ENCODE data around the gene RPS8. TPM values are rescaled to one million over a fixed set of nuclear protein-coding genes. Genes with fewer than 3 reads are reported as not detected.
"Not testable (repeated sequence)": the region's sequence is repeated elsewhere in the genome, so short reads cannot be mapped to it uniquely, and the experiment has no call there.

The RPS8 gene
- total and polyA plus RNA-seq, 4 donors = 1,445 to 3,558 (median 1,692) TPM

GRCh38 chr1:44747878-44748277, 27.5 kb upstream of the RPS8 start:
- TF ChIP-seq CTCF (IDR thresholded peaks at IDR 0.05; ENCODE audit: control extremely low read depth, extremely low read depth) = no peak
- H3K4me1 ChIP-seq (ENCODE audit: control insufficient read depth in 5 of 5, insufficient read depth in 5 of 5, low read length in 5 of 5) = no peaks in the 10 kb centered on the region
- ATAC-seq (ENCODE audit: insufficient read depth, low FRiP score) = no peak

GRCh38 chr1:44757420-44757819, 17.9 kb upstream of the RPS8 start:
- Histone ChIP-seq H3K4me1 (ENCODE audit: control insufficient read depth in 5 of 5, insufficient read depth in 5 of 5, low read length in 5 of 5) (no peaks in the 10 kb centered on the region), H3K36me3 (ENCODE audit: control insufficient read depth in 4 of 4, insufficient read depth in 4 of 4, low read length in 4 of 4) (peaks cover 0 to 28% (median 3%) of the 10 kb centered on the region in 4 donors), H3K4me3 (no peak overlapping the region), H3K27me3 (ENCODE audit: control insufficient read depth in 3 of 3, insufficient read depth in 3 of 3, low read length in 2 of 3) (no peaks in the 10 kb centered on the region), H3K9me3 (ENCODE audit: control insufficient read depth in 4 of 4, insufficient read depth in 3 of 4, low read length in 3 of 4) (no peaks in the 10 kb centered on the region), H3K27ac (ENCODE audit: low read depth in 1 of 2, low read length in 1 of 2) (no peak overlapping the region), H3K9ac (ENCODE audit: insufficient read depth in 1 of 2, low read length in 2 of 2) (peak overlapping the region in 1 of 2 donors; percentile 46)
- DNase-seq (no peak), ATAC-seq (ENCODE audit: insufficient read depth, low FRiP score) (no peak)
- no peak for TF ChIP-seq CTCF (IDR thresholded peaks at IDR 0.05; ENCODE audit: control extremely low read depth, extremely low read depth)
- 89 to 93% methylated on average over 2 of the region's 2 CpGs for WGBS, 2 donors

More at GRCh38 chr1:44747878-44748277, 27.5 kb upstream of the RPS8 start:
- Histone ChIP-seq H3K27ac (ENCODE audit: low read depth in 1 of 2, low read length in 1 of 2) (no peak overlapping the region), H3K9ac (ENCODE audit: insufficient read depth in 1 of 2, low read length in 2 of 2) (no peak overlapping the region), H3K4me3 (no peak overlapping the region), H3K9me3 (ENCODE audit: control insufficient read depth in 4 of 4, insufficient read depth in 3 of 4, low read length in 3 of 4) (no peaks in the 10 kb centered on the region), H3K36me3 (ENCODE audit: control insufficient read depth in 4 of 4, insufficient read depth in 4 of 4, low read length in 4 of 4) (peaks cover 0 to 4% (median 1%) of the 10 kb centered on the region in 4 donors), H3K27me3 (ENCODE audit: control insufficient read depth in 3 of 3, insufficient read depth in 3 of 3, low read length in 2 of 3) (no peaks in the 10 kb centered on the region)
- no peak for DNase-seq
- 94 to 98% methylated on average over 3 of the region's 3 CpGs for WGBS, 2 donors

GRCh38 chr1:44759077-44759476, 16.3 kb upstream of the RPS8 start:
- TF ChIP-seq CTCF (IDR thresholded peaks at IDR 0.05; ENCODE audit: control extremely low read depth, extremely low read depth) = no peak
- peaks cover 0 to 31% (median 4%) of the 10 kb centered on the region in 4 donors for H3K36me3 ChIP-seq (ENCODE audit: control insufficient read depth in 4 of 4, insufficient read depth in 4 of 4, low read length in 4 of 4)
- ATAC-seq (ENCODE audit: insufficient read depth, low FRiP score) (no peak), DNase-seq (no peak)
- no peaks in the 10 kb centered on the region for H3K27me3 ChIP-seq (ENCODE audit: control insufficient read depth in 3 of 3, insufficient read depth in 3 of 3, low read length in 2 of 3)
- H3K9me3 ChIP-seq (ENCODE audit: control insufficient read depth in 4 of 4, insufficient read depth in 3 of 4, low read length in 3 of 4) = no peaks in the 10 kb centered on the region
- H3K4me3 ChIP-seq = no peak overlapping the region
- no peaks in the 10 kb centered on the region for H3K4me1 ChIP-seq (ENCODE audit: control insufficient read depth in 5 of 5, insufficient read depth in 5 of 5, low read length in 5 of 5)
- WGBS, 2 donors = 93 to 95% methylated on average over 11 of the region's 11 CpGs
- no peak overlapping the region for H3K27ac ChIP-seq (ENCODE audit: low read depth in 1 of 2, low read length in 1 of 2)
- H3K9ac ChIP-seq (ENCODE audit: insufficient read depth in 1 of 2, low read length in 2 of 2) = no peak overlapping the region

- DNase-seq (no peak), ATAC-seq (ENCODE audit: insufficient read depth, low FRiP score) (no peak)
- WGBS, 2 donors = 90 to 97% methylated on average over 3 of the region's 3 CpGs
- Histone ChIP-seq H3K4me1 (ENCODE audit: control insufficient read depth in 5 of 5, insufficient read depth in 5 of 5, low read length in 5 of 5) (no peaks in the 10 kb centered on the region), H3K27me3 (ENCODE audit: control insufficient read depth in 3 of 3, insufficient read depth in 3 of 3, low read length in 2 of 3) (no peaks in the 10 kb centered on the region), H3K4me3 (no peak overlapping the region), H3K27ac (ENCODE audit: low read depth in 1 of 2, low read length in 1 of 2) (no peak overlapping the region), H3K9ac (ENCODE audit: insufficient read depth in 1 of 2, low read length in 2 of 2) (no peak overlapping the region), H3K9me3 (ENCODE audit: control insufficient read depth in 4 of 4, insufficient read depth in 3 of 4, low read length in 3 of 4) (no peaks in the 10 kb centered on the region), H3K36me3 (ENCODE audit: control insufficient read depth in 4 of 4, insufficient read depth in 4 of 4, low read length in 4 of 4) (peaks cover 0 to 31% (median 3%) of the 10 kb centered on the region in 4 donors)
- TF ChIP-seq CTCF (IDR thresholded peaks at IDR 0.05; ENCODE audit: control extremely low read depth, extremely low read depth) = no peak
Measured at GRCh38 chr1:44760876-44761275, 14.5 kb upstream of the RPS8 start.

GRCh38 chr1:44766421-44766820, 8.9 kb upstream of the RPS8 start:
- H3K27me3 ChIP-seq (ENCODE audit: control insufficient read depth in 3 of 3, insufficient read depth in 3 of 3, low read length in 2 of 3); ATAC-seq (ENCODE audit: insufficient read depth, low FRiP score); H3K4me3 ChIP-seq; DNase-seq; H3K4me1 ChIP-seq (ENCODE audit: control insufficient read depth in 5 of 5, insufficient read depth in 5 of 5, low read length in 5 of 5); H3K27ac ChIP-seq (ENCODE audit: low read depth in 1 of 2, low read length in 1 of 2); H3K9ac ChIP-seq (ENCODE audit: insufficient read depth in 1 of 2, low read length in 2 of 2); H3K9me3 ChIP-seq (ENCODE audit: control insufficient read depth in 4 of 4, insufficient read depth in 3 of 4, low read length in 3 of 4): not testable (repeated sequence)
- WGBS, 2 donors = 97 to 99% methylated on average over 6 of the region's 6 CpGs
- H3K36me3 ChIP-seq (ENCODE audit: control insufficient read depth in 4 of 4, insufficient read depth in 4 of 4, low read length in 4 of 4) = peaks cover 0 to 21% (median 2%) of the 10 kb centered on the region in 4 donors

All from lung (tissue), 12 donors.